ENCODE measurements around the gene MBNL1. TPM values are rescaled to one million over a fixed set of nuclear protein-coding genes. Genes with fewer than 3 reads are reported as not detected.

MBNL1 gene
- total and polyA plus RNA-seq, 2 donors (not counting 3 experiments of a cell fraction or from before 2014, with no cell fraction given): 179 to 362 TPM

DNA sequence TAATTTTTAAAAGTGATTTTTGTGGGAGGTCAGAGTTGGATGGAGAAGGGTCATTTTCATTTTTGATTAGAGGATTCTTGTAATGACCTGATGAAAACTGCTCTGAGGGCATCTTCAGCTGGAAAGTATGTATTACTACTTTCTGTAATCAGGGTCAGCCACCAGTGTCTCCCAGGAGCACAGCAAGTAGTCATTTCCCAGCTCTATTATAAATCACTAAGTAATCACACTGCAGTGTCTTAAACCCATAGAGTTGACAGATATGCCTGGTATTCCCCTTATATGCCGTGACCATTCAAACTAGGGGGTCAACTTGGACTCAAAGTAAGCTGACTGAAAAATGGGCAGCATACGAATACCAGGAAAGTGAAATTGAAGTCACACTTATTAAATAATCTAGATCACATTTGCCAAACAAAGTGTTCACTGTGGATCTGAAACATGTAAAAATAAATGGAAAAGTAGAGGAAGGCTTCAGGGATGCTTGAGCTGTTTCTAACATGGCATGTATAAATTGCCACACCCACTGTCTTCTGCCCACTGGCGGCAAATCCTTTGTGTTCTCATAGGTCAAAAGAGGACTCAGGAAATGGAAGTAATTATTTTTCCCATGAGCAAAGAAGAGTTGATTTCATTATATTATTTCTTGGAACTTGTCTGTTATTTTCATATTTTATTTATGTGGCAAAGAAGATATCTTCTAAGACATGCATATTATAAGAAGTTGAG, 105.7 kb downstream of the MBNL1 start:
- H3K9ac ChIP-seq (replicated peaks; ENCODE audit: extremely low read depth, insufficient read depth, low read length): no peak overlapping the region
- peaks cover 40% of the 10 kb centered on the region for H3K4me1 ChIP-seq (ENCODE audit: control insufficient read depth, extremely low read depth, insufficient read depth, low read length)
- no peak for DNase-seq (ENCODE audit: low read depth, low spot score)
- CTCF ChIA-PET: interaction anchor here (0.8 to 2.6 kb wide), 4 partner anchors 9 to 57 kb away, joined by 3 to 13 read pairs (median 5); no protein-coding TSS in a partner anchor
- dilution Hi-C loops (cut with MboI; ENCODE audit: extremely low pct_ligation_motif_present, low sequenced_read_pairs) (no loop called here), intact Hi-C loops (cut with micrococcal nuclease) (loop anchor here (1.0 kb wide), 1 partner anchor 9 kb away; no protein-coding TSS in a partner anchor)
- H3K36me3 ChIP-seq (ENCODE audit: control insufficient read depth in 2 of 2, extremely low read depth in 1 of 2, insufficient read depth in 2 of 2, low read length in 2 of 2): peaks cover 6% of the 10 kb centered on the region in 2 experiments
- H3K4me2 ChIP-seq (ENCODE audit: insufficient read depth, low read length): no peak overlapping the region
- peaks cover 99% of the 10 kb centered on the region for H3K79me2 ChIP-seq (ENCODE audit: control insufficient read depth, insufficient read depth, low read length)
- no peaks in the 10 kb centered on the region for H3K9me1 ChIP-seq (replicated peaks; ENCODE audit: control insufficient read depth, extremely low read depth, insufficient read depth, low read length)
- no peak overlapping the region for H3K4me3 ChIP-seq (replicated peaks in 1 of 3; ENCODE audit: insufficient read depth in 1 of 3, low read depth in 1 of 3, low read length in 3 of 3)
- no peak for FAIRE-seq
- TF ChIP-seq, protein P1, sequence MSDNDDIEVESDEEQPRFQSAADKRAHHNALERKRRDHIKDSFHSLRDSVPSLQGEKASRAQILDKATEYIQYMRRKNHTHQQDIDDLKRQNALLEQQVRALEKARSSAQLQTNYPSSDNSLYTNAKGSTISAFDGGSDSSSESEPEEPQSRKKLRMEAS (IDR thresholded peaks at IDR 0.05; ENCODE audit: insufficient read depth, insufficient read length): no peak
- TF ChIP-seq FOS (IDR thresholded peaks at IDR 0.05; ENCODE audit: borderline replicate concordance, insufficient read depth, low read length) (no peak), POLR2A (IDR thresholded peaks at IDR 0.05; ENCODE audit: low read depth, low read length) (no peak), GATA2 (IDR thresholded peaks at IDR 0.05; ENCODE audit: insufficient read depth, insufficient read length, low read depth, low read length) (no peak), EZH2 (IDR thresholded peaks at IDR 0.05; ENCODE audit: borderline replicate concordance, low read depth, low read length, severe bottlenecking) (no peak), POLR2AphosphoS5 (IDR thresholded peaks at IDR 0.05; ENCODE audit: insufficient read depth, low read depth, low read length) (no peak), JUN (IDR thresholded peaks at IDR 0.05; ENCODE audit: borderline replicate concordance, insufficient read depth, insufficient read length, low read depth) (no peak), MYC (IDR thresholded peaks at IDR 0.05; ENCODE audit: low read depth, low read length) (no peak)
- TF ChIP-seq, protein P2, sequence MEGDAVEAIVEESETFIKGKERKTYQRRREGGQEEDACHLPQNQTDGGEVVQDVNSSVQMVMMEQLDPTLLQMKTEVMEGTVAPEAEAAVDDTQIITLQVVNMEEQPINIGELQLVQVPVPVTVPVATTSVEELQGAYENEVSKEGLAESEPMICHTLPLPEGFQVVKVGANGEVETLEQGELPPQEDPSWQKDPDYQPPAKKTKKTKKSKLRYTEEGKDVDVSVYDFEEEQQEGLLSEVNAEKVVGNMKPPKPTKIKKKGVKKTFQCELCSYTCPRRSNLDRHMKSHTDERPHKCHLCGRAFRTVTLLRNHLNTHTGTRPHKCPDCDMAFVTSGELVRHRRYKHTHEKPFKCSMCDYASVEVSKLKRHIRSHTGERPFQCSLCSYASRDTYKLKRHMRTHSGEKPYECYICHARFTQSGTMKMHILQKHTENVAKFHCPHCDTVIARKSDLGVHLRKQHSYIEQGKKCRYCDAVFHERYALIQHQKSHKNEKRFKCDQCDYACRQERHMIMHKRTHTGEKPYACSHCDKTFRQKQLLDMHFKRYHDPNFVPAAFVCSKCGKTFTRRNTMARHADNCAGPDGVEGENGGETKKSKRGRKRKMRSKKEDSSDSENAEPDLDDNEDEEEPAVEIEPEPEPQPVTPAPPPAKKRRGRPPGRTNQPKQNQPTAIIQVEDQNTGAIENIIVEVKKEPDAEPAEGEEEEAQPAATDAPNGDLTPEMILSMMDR (IDR thresholded peaks at IDR 0.05; ENCODE audit: extremely low read depth in 1 of 2, insufficient read depth in 1 of 2, low read depth in 1 of 2, low read length in 2 of 2): no peak
- H3K9me3 ChIP-seq (replicated peaks; ENCODE audit: control insufficient read depth, insufficient read depth, low read length): no peaks in the 10 kb centered on the region
- no peak overlapping the region for H2AFZ ChIP-seq (ENCODE audit: low read depth, low read length)
- H3K27me3 ChIP-seq (ENCODE audit: control insufficient read depth in 2 of 2, insufficient read depth in 2 of 2, low read length in 2 of 2): no peaks in the 10 kb centered on the region
- no TSS peak for BruUV-seq (replicated peaks)
- H4K20me1 ChIP-seq (replicated peaks; ENCODE audit: control insufficient read depth, extremely low read depth, insufficient read depth, low read length): peaks cover 18% of the 10 kb centered on the region
- POLR2A ChIA-PET: no interaction called here
- H3K27ac ChIP-seq (ENCODE audit: insufficient read depth, low read depth, low read length): no peak overlapping the region
